Bone marrow (tissue), 2 donors: ENCODE measurements around the gene LAGE3.

Experiments
- DNase-seq, 2 donors: peaks; one replicate each; lab custom pipeline; 2025; lab: John Stamatoyannopoulos, UW

Gene LAGE3

GRCh38 chrX:154435171-154435733 is 43.8 kb downstream of the LAGE3 start:
- no peak for DNase-seq

DNA sequence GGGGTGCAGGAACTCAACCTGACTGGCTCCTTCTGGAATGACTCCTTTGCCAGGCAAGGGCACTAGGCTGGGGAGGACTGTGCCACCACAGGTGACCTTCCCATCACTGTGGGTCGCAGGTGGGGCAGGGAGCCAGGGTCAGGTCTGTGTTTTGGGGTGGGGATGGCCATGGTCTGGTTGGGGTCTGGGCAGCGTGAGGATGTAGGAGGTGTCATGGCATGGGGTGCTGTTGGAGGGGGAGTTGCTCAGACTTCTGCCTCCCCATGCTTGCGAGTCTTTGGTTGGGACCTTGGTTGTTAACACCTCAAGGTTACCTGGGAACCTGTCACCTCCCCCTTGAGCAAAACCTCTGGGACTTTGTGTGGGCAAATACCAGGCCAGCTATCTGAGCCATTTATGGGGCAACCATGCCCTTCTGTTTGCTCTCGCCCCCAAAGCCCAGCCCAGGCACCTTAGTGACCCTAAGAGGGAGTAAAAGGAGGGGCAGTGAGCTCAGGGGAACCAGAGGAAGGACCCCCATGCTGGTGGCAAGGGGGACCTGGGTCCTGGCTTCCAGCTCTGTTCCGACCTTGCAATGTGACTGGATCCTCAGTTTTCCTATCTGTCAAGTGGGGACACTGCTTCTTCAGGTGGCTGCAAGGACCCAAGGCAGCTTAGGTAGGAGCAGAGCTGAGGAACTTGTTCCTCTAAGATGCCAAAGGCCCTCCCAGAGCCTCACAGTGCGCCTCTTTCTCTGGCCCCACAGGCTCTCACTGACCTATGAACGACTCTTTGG is 44.5 kb downstream of the LAGE3 start:
- DNase-seq = no peak

GRCh38 chrX:154433605-154434004 is 45.5 kb downstream of the LAGE3 start:
- no peak for DNase-seq

DNA sequence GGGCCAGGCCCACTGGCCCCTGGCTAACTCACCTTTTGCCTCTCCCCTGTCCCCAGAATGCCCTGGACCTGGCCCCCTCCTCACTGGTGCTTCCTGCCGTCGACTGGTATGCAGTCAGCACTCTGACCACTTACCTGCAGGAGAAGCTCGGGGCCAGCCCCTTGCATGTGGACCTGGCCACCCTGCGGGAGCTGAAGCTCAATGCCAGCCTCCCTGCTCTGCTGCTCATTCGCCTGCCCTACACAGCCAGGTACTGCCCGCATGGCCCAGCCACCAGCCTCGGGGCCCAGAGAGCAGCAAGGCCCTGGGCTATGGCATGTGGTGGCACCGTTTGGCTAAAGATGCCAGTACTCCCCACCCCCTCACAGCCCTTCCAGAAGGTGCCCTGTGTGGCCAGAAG is 46.9 kb downstream of the LAGE3 start:
- DNase-seq = no peak

- peak; percentile 20 to 26 for DNase-seq
These were observed 47.7 kb downstream of the LAGE3 start for GRCh38 chrX:154431341-154431740.

DNA sequence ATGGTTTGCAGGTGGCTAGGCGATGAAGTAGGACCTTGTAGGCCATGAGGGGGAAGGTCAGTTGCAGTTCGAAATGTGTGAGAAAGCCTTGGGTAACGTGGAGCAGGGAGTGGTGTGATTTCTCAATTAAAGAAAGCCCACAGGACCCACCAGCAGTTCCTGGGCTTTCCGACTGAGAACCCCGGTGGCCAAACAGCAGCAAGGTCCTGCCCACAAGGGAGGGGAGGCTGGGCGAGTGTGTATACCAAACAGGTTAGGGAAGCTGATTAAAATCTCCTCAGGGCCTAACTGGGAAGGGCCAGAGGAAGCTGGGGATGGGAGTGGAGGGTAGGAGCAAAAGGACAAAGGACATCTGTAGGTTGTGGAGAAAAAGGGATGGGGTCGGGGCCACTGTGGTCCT is 48.2 kb downstream of the LAGE3 start:
- peak in 1 of 2 donors; percentile 20 for DNase-seq

DNA sequence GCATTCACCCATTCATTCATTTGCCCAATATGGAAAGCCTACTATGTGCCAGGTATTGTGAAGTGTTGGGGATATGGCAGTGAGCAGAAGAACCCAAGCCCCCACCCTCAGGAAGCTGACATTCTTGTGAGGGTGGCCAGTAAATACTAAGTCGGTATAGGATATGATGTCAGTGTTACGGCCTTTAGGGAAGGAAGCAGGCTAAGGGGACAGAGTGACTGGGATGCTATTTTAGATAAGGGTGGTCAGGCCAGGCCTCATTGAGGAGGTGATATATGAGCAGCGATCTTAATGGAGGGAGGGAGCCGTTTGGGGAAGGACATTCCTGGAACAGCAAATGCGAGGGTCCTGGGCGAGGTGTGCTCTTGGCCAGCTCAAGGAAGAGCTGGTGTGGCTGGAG is 48.6 kb downstream of the LAGE3 start:
- DNase-seq = no peak

GRCh38 chrX:154429711-154430110 is 49.4 kb downstream of the LAGE3 start:
- no peak for DNase-seq

DNA sequence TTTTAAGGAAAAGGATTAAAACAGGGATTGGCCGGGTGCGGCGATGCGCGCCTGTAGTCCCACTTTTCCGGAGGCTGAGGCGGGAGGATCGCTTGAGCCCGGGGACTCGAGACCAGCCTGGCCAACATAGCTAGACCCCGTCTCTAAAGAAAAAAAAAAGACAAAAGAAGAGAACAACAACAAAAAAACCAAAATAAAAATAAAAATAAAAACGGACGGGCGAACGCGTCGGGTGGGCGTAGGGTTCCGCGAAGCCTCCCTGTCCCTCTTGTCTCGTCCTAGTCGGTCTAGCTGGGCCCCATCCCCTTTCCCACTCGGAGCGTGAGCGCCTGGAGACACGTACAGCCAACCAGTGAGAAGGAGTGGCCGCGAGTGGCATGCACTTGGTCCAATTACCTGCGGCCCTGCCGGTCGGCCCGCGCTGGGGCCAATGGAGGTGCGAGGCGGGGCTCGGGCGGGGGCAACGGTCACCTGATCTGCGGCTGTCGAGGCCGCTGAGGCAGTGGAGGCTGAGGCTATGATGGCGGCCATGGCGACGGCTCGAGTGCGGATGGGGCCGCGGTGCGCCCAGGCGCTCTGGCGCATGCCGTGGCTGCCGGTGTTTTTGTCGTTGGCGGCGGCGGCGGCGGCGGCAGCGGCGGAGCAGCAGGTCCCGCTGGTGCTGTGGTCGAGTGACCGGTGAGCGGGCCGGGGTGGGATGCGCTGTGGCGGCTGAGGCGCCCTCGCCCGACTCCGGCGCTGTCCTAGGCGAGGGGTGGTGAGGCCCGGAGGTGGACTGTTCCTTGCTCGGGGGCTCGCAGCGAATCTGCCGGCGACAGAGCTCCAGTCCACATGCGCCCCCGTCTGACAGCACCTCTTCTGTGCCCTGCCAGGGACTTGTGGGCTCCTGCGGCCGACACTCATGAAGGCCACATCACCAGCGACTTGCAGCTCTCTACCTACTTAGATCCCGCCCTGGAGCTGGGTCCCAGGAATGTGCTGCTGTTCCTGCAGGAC is 50.6 kb downstream of the LAGE3 start, which contains the start of gene ATP6AP1:
Gene ATP6AP1 (plus strand): TSS at position 502 of the 996 bp plus-strand sequence. CDS start 16 bp downstream, at position 518.
- peak; percentile 39 to 75 for DNase-seq
